Mesendoderm (in vitro differentiated cells): ENCODE measurements around the gene NOTUM.
A peak's percentile ranks its signal among the peaks of the same experiment; 100 is the strongest.

Experiments used
- DNase-seq: peaks from one replicate; pipeline ENCODE4 v3.0.0; 2013
- H2AK5ac ChIP-seq: 2 replicates; pipeline ENCODE4 v1.6.1; 2013; ENCODE audit warnings: low read length, inconsistent platforms
- H2BK120ac ChIP-seq: 2 replicates; pipeline ENCODE4 v1.6.1; 2013; ENCODE audit warnings: low read depth, mild to moderate bottlenecking, low read length, moderate library complexity, mixed read lengths
- H2BK15ac ChIP-seq: replicated peaks from 2 replicates; pipeline ENCODE4 v1.6.1; 2013; ENCODE audit warnings: low read depth, mild to moderate bottlenecking, moderate library complexity
- H2BK5ac ChIP-seq: 2 replicates; pipeline ENCODE4 v1.6.1; 2013; ENCODE audit warnings: low read length, inconsistent platforms
- H3K18ac ChIP-seq: 2 replicates; pipeline ENCODE4 v1.6.1; 2013; ENCODE audit warnings: mild to moderate bottlenecking, low read length, mixed read lengths
- H3K23ac ChIP-seq: one replicate; pipeline ENCODE4 v1.6.1; 2013; ENCODE audit warnings: low read length
- H3K27ac ChIP-seq: 2 replicates; pipeline ENCODE4 v1.5.1; 2013; ENCODE audit warnings: low read depth, mild to moderate bottlenecking, inconsistent platforms, low read length, moderate library complexity
- H3K27me3 ChIP-seq: 2 replicates; pipeline ENCODE4 v1.6.1; 2013; ENCODE audit warnings: low read length, control low read depth, mild to moderate bottlenecking, inconsistent platforms; ENCODE audit not compliant: insufficient read depth, poor library complexity
- H3K36me3 ChIP-seq: 2 replicates; pipeline ENCODE4 v1.6.1; 2013; ENCODE audit warnings: low read length, inconsistent platforms; ENCODE audit not compliant: control insufficient read depth, insufficient read depth
- H3K4ac ChIP-seq: one replicate; pipeline ENCODE4 v1.6.1; 2013; ENCODE audit warnings: low read depth, mild to moderate bottlenecking, low read length, moderate library complexity
- H3K4me1 ChIP-seq: 2 replicates; pipeline ENCODE4 v1.6.1; 2013; ENCODE audit warnings: low read depth, low read length, inconsistent platforms; ENCODE audit not compliant: control insufficient read depth
- H3K4me2 ChIP-seq: 2 replicates; pipeline ENCODE4 v1.6.1; 2013; ENCODE audit warnings: low read length
- H3K4me3 ChIP-seq: 2 replicates; pipeline ENCODE4 v1.5.1; 2013; ENCODE audit warnings: mild to moderate bottlenecking, low read length
- H3K56ac ChIP-seq: one replicate; pipeline ENCODE4 v1.6.1; 2013; ENCODE audit warnings: low read length
- H3K79me1 ChIP-seq: 2 replicates; pipeline ENCODE4 v1.6.1; 2013; ENCODE audit warnings: low read length, inconsistent platforms
- H3K79me2 ChIP-seq: 2 replicates; pipeline ENCODE4 v1.6.1; 2013; ENCODE audit warnings: mild to moderate bottlenecking, low read length; ENCODE audit not compliant: control insufficient read depth, insufficient read depth
- H3K9ac ChIP-seq: 2 replicates; pipeline ENCODE4 v1.6.1; 2013; ENCODE audit warnings: low read length, inconsistent platforms
- H4K5ac ChIP-seq: one replicate; pipeline ENCODE4 v1.6.1; 2013; ENCODE audit warnings: low read length
- H4K8ac ChIP-seq: one replicate; pipeline ENCODE4 v1.6.1; 2013; ENCODE audit warnings: low read depth, mild to moderate bottlenecking, control low read depth, low read length, moderate library complexity
- WGBS: extraction: QIAGEN DNeasy Blood & Tissue Kit; methylation state at CpG from one replicate; pipeline ENCODE4 v1.1.7; 2013; ENCODE audit warnings: low lambda C conversion rate, missing lambda C conversion rate; ENCODE audit not compliant: insufficient coverage; ENCODE audit errors: extremely low coverage; 5-methylcytosine and 5-hydroxymethylcytosine counted together

NOTUM gene

DNA sequence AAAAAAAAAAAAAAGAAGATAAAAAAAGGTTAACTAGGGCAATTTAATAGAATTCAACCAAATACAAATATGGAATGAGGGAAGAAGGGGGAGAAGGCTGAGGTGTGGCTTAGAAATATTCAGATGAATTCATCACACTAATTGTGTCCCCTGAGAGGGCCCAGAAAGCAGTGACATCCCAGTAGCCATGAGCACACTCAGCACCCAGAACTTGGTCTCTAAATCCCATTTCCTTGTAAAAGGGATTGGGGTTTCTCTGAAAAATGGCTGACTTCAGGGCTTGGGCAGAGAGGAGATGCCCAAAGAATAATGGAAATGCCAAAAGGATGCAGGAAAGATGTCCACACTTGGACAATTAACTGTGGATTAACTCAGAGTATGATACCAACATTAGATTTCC is 12.4 kb upstream of the NOTUM start:
- H3K18ac ChIP-seq: no peak overlapping the region
- H4K5ac ChIP-seq: no peak overlapping the region
- H2BK5ac ChIP-seq: no peak overlapping the region
- H4K8ac ChIP-seq: no peak overlapping the region
- H3K36me3 ChIP-seq: no peaks in the 10 kb centered on the region
- no peak overlapping the region for H3K9ac ChIP-seq
- H2BK15ac ChIP-seq: no peak overlapping the region
- no peaks in the 10 kb centered on the region for H3K27me3 ChIP-seq
- no peak overlapping the region for H3K27ac ChIP-seq
- H3K23ac ChIP-seq: no peak overlapping the region
- H3K4ac ChIP-seq: no peak overlapping the region
- no peak overlapping the region for H3K4me2 ChIP-seq
- no peak overlapping the region for H3K56ac ChIP-seq
- H3K79me1 ChIP-seq: no peaks in the 10 kb centered on the region
- no peak overlapping the region for H2AK5ac ChIP-seq
- H3K4me1 ChIP-seq: no peaks in the 10 kb centered on the region
- DNase-seq: no peak
- no peak overlapping the region for H2BK120ac ChIP-seq
- no peaks in the 10 kb centered on the region for H3K79me2 ChIP-seq
- H3K4me3 ChIP-seq: no peak overlapping the region

DNA sequence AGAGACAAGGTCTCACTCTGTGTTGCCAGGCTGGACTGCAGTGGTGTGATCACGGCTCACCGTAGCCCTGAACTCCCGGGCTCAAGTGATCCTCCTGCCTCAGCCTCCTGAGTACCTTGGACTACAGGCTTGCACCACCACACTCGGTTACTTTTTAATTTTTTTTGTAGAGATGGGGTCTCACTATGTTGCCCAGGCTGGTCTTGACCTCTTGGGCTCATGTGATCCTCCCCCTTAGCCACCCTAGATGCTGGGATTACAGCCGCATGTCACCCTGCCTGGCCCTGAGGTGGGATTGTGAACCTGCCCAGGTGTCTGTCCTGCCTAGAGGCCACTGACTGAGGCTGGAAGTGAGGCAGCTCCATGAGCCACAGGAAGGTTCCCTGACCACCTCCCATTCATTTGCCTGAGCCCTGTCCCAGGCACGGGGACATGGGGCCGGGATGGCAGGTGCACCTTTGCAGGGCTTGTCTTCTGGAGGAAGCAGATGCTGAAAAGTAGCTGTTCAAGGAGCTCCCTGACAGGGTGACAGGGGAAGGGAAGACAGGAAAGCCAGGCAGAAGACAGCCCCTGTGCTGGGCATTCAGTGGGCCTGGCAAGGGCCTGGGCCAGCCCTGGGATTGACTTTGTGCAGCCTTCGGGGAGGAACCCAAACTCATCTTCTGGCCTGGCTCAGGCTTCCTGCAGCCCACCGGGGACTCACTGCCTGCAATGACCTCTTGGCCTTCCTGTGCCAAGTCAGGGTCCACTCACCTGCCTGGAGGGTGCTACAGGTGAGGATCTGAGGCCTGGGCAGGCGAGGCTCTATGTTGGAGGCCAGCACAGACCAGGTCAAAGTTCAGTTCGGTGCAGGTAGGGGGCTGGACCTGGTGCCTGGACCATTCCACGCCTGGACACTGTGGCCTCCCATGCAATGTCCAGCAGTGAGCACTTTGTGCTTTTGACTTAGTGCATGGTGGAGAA is 8.1 kb upstream of the NOTUM start:
- no peak overlapping the region for H4K8ac ChIP-seq
- no peak overlapping the region for H3K4me2 ChIP-seq
- H3K27ac ChIP-seq: no peak overlapping the region
- no peak overlapping the region for H4K5ac ChIP-seq
- no peak overlapping the region for H3K18ac ChIP-seq
- H3K56ac ChIP-seq: no peak overlapping the region
- peaks cover 7% of the 10 kb centered on the region for H3K4me1 ChIP-seq
- H2BK15ac ChIP-seq: no peak overlapping the region
- no peak overlapping the region for H3K9ac ChIP-seq
- WGBS: no CpG with 5 or more reads among the region's 12 CpGs
- no peak for DNase-seq
- H3K23ac ChIP-seq: no peak overlapping the region
- peak overlapping the region; percentile 62 for H2AK5ac ChIP-seq
- no peak overlapping the region for H3K4me3 ChIP-seq
- H3K27me3 ChIP-seq: no peaks in the 10 kb centered on the region
- no peak overlapping the region for H2BK120ac ChIP-seq
- no peaks in the 10 kb centered on the region for H3K79me2 ChIP-seq
- H2BK5ac ChIP-seq: no peak overlapping the region
- no peaks in the 10 kb centered on the region for H3K79me1 ChIP-seq
- H3K36me3 ChIP-seq: no peaks in the 10 kb centered on the region
- H3K4ac ChIP-seq: no peak overlapping the region

DNA sequence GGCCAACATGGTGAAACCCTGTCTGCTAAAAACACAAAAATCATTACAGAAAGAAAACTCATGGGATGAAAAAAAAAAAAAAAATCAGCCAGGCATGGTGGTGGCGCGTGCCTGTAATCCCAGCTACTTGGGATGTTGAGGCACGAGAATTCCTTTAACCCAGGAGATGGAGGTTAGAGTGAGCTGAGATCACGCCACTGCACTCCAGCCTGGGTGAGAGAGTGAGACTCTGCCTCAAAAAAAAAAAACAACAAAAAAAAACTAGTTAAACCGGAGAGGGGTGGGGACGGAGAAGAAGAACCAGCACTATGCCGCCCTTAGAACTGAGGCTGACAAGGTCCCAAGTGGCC is 7.4 kb upstream of the NOTUM start:
- Histone ChIP-seq H4K5ac (no peak overlapping the region), H3K56ac (peak overlapping the region; percentile 78), H2AK5ac (no peak overlapping the region), H2BK15ac (no peak overlapping the region), H2BK5ac (no peak overlapping the region), H3K79me2 (no peaks in the 10 kb centered on the region), H3K4me3 (no peak overlapping the region), H4K8ac (no peak overlapping the region), H3K4me2 (no peak overlapping the region), H3K9ac (peak overlapping the region; percentile 24), H3K27me3 (no peaks in the 10 kb centered on the region), H3K79me1 (no peaks in the 10 kb centered on the region), H2BK120ac (no peak overlapping the region), H3K4me1 (peaks cover 10% of the 10 kb centered on the region), H3K27ac (no peak overlapping the region), H3K4ac (no peak overlapping the region), H3K36me3 (no peaks in the 10 kb centered on the region), H3K18ac (no peak overlapping the region), H3K23ac (no peak overlapping the region)
- no CpG with 5 or more reads among the region's 7 CpGs for WGBS
- DNase-seq: no peak

DNA sequence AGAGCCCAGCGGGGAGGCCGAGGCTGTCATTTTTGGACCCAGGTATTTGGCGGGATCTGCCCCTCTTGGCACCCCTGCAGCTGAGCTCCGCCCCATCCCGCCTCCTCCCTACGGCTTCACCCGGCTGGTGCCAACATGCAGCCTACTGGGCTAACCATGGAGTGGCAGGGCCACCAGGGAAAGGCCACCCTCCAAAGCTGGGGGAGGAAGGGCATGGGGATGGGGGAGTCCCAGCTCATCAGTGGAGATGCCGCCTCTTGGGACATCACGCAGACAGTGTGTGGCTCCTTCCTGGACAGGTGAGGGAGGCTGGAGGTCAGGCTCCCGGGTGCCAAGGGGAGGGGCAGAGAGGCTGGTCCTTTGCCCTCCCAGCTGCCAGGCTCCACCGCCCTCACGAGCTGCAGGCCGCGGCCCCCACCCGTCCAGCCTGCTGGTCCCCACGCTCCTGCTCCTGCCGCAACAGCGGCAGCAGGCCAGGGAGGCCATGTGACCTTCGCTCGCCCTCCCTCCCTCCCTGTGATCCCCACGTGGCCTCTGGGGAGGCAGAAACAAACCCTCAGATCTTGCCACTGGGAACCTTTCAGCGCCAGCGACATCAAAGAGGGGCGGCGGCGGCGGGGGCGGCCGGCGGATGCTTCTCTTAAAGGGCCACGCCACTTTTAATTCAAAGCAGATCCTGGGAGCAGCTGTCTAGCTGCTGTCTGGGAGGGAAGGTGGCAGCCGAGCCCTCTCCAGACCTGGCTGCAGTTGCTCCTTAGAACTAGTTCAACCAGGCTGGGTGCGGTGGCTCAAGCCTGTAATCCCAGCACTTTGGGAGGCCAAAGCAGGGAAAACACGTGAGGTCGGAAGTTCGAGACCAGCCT is 6.8 kb upstream of the NOTUM start:
- no CpG with 5 or more reads among the region's 36 CpGs for WGBS
- Histone ChIP-seq H3K4ac (peak overlapping the region; percentile 11), H3K9ac (peak overlapping the region; percentile 33), H3K36me3 (no peaks in the 10 kb centered on the region), H2BK15ac (no peak overlapping the region), H3K27me3 (no peaks in the 10 kb centered on the region), H3K79me2 (no peaks in the 10 kb centered on the region), H3K27ac (no peak overlapping the region), H3K56ac (peak overlapping the region; percentile 78), H3K4me3 (no peak overlapping the region), H3K23ac (no peak overlapping the region), H3K79me1 (no peaks in the 10 kb centered on the region), H2BK120ac (no peak overlapping the region), H3K4me1 (peaks cover 10% of the 10 kb centered on the region), H4K5ac (no peak overlapping the region), H3K4me2 (peak overlapping the region; percentile 4), H4K8ac (no peak overlapping the region), H2BK5ac (no peak overlapping the region), H3K18ac (peak overlapping the region; percentile 22), H2AK5ac (no peak overlapping the region)
- peak; percentile 97 for DNase-seq

DNA sequence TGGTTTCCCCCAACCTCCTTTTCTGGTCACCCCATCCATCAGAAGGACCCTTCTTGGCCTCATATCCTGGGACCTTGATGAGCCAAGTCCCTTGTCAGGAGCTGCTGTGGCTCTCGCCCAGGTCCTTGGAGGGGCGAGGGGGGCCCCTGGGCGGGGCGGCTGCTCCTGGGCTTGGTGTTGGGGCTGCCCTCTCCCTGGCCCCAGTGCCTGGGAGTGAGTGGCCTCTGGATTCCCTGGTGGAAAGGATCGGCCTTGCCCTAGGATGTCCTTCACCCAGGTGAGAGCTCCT is 6.2 kb upstream of the NOTUM start:
- Histone ChIP-seq H2AK5ac (no peak overlapping the region), H3K9ac (peak overlapping the region; percentile 3), H3K79me1 (no peaks in the 10 kb centered on the region), H3K4me2 (no peak overlapping the region), H3K36me3 (no peaks in the 10 kb centered on the region), H2BK5ac (no peak overlapping the region), H3K79me2 (no peaks in the 10 kb centered on the region), H3K4ac (peak overlapping the region; percentile 11), H3K27me3 (no peaks in the 10 kb centered on the region), H4K5ac (no peak overlapping the region), H3K56ac (peak overlapping the region; percentile 45), H2BK15ac (no peak overlapping the region), H3K18ac (peak overlapping the region; percentile 22), H3K23ac (no peak overlapping the region), H2BK120ac (no peak overlapping the region), H4K8ac (no peak overlapping the region), H3K27ac (no peak overlapping the region), H3K4me3 (no peak overlapping the region), H3K4me1 (peaks cover 10% of the 10 kb centered on the region)
- DNase-seq: no peak
- WGBS: no CpG with 5 or more reads among the region's 5 CpGs
